Caco-2 (cell line): ENCODE data around the gene ADGRG7. TPM values are rescaled to one million over a fixed set of nuclear protein-coding genes. Genes with fewer than 3 reads are reported as not detected.

Experiments used
- BruUV-seq: library from RNA; stranded (reverse); fragments of 400-500 nt; replicated peaks from 2 replicates; lab custom pipeline; 2021; lab: Mats Ljungman, UMichigan
- CTCF ChIA-PET: fragments of 300-600 bp; sonication (Branson Sonifier 250); formaldehyde crosslinking; loops from one replicate; lab custom pipeline; 2022; ENCODE audit warnings: antibody characterized with exemption; lab: Charles Lee
- POLR2A ChIA-PET: fragments of 300-600 bp; sonication (Branson Sonifier 250); formaldehyde crosslinking; loops from one replicate; lab custom pipeline; 2022; ENCODE audit warnings: antibody characterized with exemption; lab: Charles Lee
- DNase-seq, 2 experiments: peaks; one replicate each; pipeline versions ENCODE4 v3.0.0 to v3.0.0-alpha.2; 2020 to 2022
- H3K27me3 ChIP-seq: replicated peaks from 2 replicates; pipeline ENCODE4 v1.6.0; 2011; ENCODE audit warnings: low read length; ENCODE audit not compliant: control insufficient read depth, insufficient read depth
- H3K36me3 ChIP-seq: 2 replicates; pipeline ENCODE4 v1.5.1; 2011; ENCODE audit warnings: low read length; ENCODE audit not compliant: control insufficient read depth, insufficient read depth
- H3K4me1 ChIP-seq: fragments of 250-450 bp; sonication (Bioruptor Pico); 2 replicates; pipeline ENCODE4 v1.5.1; 2020; ENCODE audit warnings: mild to moderate bottlenecking
- H3K4me3 ChIP-seq: 2 replicates; pipeline ENCODE4 v1.5.1; 2011; ENCODE audit warnings: low read depth, mild to moderate bottlenecking, control low read depth, low read length
- H3K9me3 ChIP-seq: fragments of 250-450 bp; sonication (Bioruptor Pico); 2 replicates; pipeline ENCODE4 v1.5.1; 2020; ENCODE audit warnings: mild to moderate bottlenecking, moderate library complexity
- H3K27ac Mint-ChIP-seq: one replicate; pipeline ENCODE4 v1.8.0; 2022; ENCODE audit warnings: mixed read lengths; ENCODE audit not compliant: unreplicated experiment
- H3K27me3 Mint-ChIP-seq: one replicate; pipeline ENCODE4 v1.8.0; 2022; ENCODE audit warnings: mixed read lengths; ENCODE audit not compliant: insufficient read depth, unreplicated experiment
- H3K36me3 Mint-ChIP-seq: one replicate; pipeline ENCODE4 v1.8.0; 2022; ENCODE audit warnings: mild to moderate bottlenecking, mixed read lengths; ENCODE audit not compliant: insufficient read depth, unreplicated experiment
- H3K4me1 Mint-ChIP-seq: one replicate; pipeline ENCODE4 v1.8.0; 2022; ENCODE audit warnings: low read depth, mixed read lengths; ENCODE audit not compliant: unreplicated experiment
- H3K4me3 Mint-ChIP-seq: one replicate; pipeline ENCODE4 v1.8.0; 2022; ENCODE audit warnings: mild to moderate bottlenecking, moderate library complexity, mixed read lengths; ENCODE audit not compliant: unreplicated experiment
- H3K9me3 Mint-ChIP-seq: one replicate; pipeline ENCODE4 v1.8.0; 2022; ENCODE audit warnings: mixed read lengths; ENCODE audit not compliant: unreplicated experiment
- CTCF ChIP-seq, 2 experiments: fragments of 200-600 bp in 1 of 2; IDR thresholded peaks; 1 replicate in 1 of 2; 2 replicates in 1 of 2; pipeline versions ENCODE4 v1.5.1 to v1.8.0; 2011 to 2022; ENCODE audit warnings: antibody characterized with exemption in 1 of 2, control low read depth in 1 of 2, inconsistent platforms in 1 of 2, low read depth in 1 of 2, low read length in 1 of 2, mild to moderate bottlenecking in 1 of 2, moderate library complexity in 1 of 2; ENCODE audit not compliant: insufficient read depth in 1 of 2, severe bottlenecking in 1 of 2, unreplicated experiment in 1 of 2
- intact Hi-C: fragments of 100-400 bp; cut with micrococcal nuclease; formaldehyde crosslinking; loops from one replicate; pipeline ENCODE4 v1.10.0; 2022; ENCODE audit not compliant: unreplicated experiment
- total RNA-seq: library from RNA; stranded (reverse); gene quantifications from 2 replicates; pipeline ENCODE4 v1.2.3, GENCODE V29; 2022

ADGRG7 gene
- total RNA-seq, 1 experiment from 2014 or later = 4.2 TPM

GRCh38 chr3:100561459-100562158 is 47.8 kb upstream of the ADGRG7 start:
- no TSS peak for BruUV-seq
- no peaks in the 10 kb centered on the region for H3K27me3 Mint-ChIP-seq
- H3K27ac Mint-ChIP-seq = no peak overlapping the region
- H3K4me1 Mint-ChIP-seq = no peaks in the 10 kb centered on the region
- H3K36me3 Mint-ChIP-seq = no peaks in the 10 kb centered on the region
- no peak for DNase-seq
- Histone ChIP-seq H3K4me1 (no peaks in the 10 kb centered on the region), H3K36me3 (no peaks in the 10 kb centered on the region), H3K9me3 (no peaks in the 10 kb centered on the region), H3K4me3 (no peak overlapping the region), H3K27me3 (no peaks in the 10 kb centered on the region)
- H3K4me3 Mint-ChIP-seq = no peak overlapping the region
- CTCF ChIA-PET = interaction anchor here (1.8 kb wide), 1 partner anchor 99 kb away, joined by 8 read pairs; no protein-coding TSS in a partner anchor
- TF ChIP-seq CTCF (IDR thresholded peaks at IDR 0.05; ENCODE audit: insufficient read depth in 1 of 2, low read depth in 1 of 2, low read length in 1 of 2, severe bottlenecking in 1 of 2, unreplicated experiment in 1 of 2) = no peak
- intact Hi-C loops = no loop called here
- POLR2A ChIA-PET = no interaction called here
- H3K9me3 Mint-ChIP-seq = no peaks in the 10 kb centered on the region

GRCh38 chr3:100562224-100562857 is 47.1 kb upstream of the ADGRG7 start:
- no peak for DNase-seq
- TF ChIP-seq CTCF (IDR thresholded peaks at IDR 0.05; ENCODE audit: insufficient read depth in 1 of 2, low read depth in 1 of 2, low read length in 1 of 2, severe bottlenecking in 1 of 2, unreplicated experiment in 1 of 2) = no peak
- H3K27me3 ChIP-seq = no peaks in the 10 kb centered on the region
- Mint-ChIP-seq H3K9me3 (no peaks in the 10 kb centered on the region), H3K36me3 (no peaks in the 10 kb centered on the region), H3K4me3 (no peak overlapping the region), H3K4me1 (no peaks in the 10 kb centered on the region), H3K27ac (no peak overlapping the region), H3K27me3 (no peaks in the 10 kb centered on the region)
- intact Hi-C loops = no loop called here
- no peaks in the 10 kb centered on the region for H3K4me1 ChIP-seq
- no peaks in the 10 kb centered on the region for H3K9me3 ChIP-seq
- ChIA-PET CTCF (interaction anchor here (1.8 kb wide), 1 partner anchor 100 kb away, joined by 8 read pairs; no protein-coding TSS in a partner anchor), POLR2A (no interaction called here)
- no peaks in the 10 kb centered on the region for H3K36me3 ChIP-seq
- H3K4me3 ChIP-seq = no peak overlapping the region
- no TSS peak for BruUV-seq

GRCh38 chr3:100563228-100563627 is 46.2 kb upstream of the ADGRG7 start:
- ChIA-PET POLR2A (no interaction called here), CTCF (interaction anchor here (0.7 kb wide), 1 partner anchor 100 kb away, joined by 3 read pairs; no protein-coding TSS in a partner anchor)
- Mint-ChIP-seq H3K27ac (no peak overlapping the region), H3K9me3 (no peaks in the 10 kb centered on the region), H3K36me3 (no peaks in the 10 kb centered on the region), H3K27me3 (no peaks in the 10 kb centered on the region), H3K4me1 (no peaks in the 10 kb centered on the region), H3K4me3 (no peak overlapping the region)
- H3K4me3 ChIP-seq = no peak overlapping the region
- no peaks in the 10 kb centered on the region for H3K36me3 ChIP-seq
- H3K4me1 ChIP-seq = no peaks in the 10 kb centered on the region
- H3K9me3 ChIP-seq = no peaks in the 10 kb centered on the region
- intact Hi-C loops = no loop called here
- DNase-seq = no peak
- no peaks in the 10 kb centered on the region for H3K27me3 ChIP-seq
- BruUV-seq = no TSS peak
- no peak for TF ChIP-seq CTCF (IDR thresholded peaks at IDR 0.05; ENCODE audit: insufficient read depth in 1 of 2, low read depth in 1 of 2, low read length in 1 of 2, severe bottlenecking in 1 of 2, unreplicated experiment in 1 of 2)
